Activated gamma-delta T cell treated with Interleukin-2 at 50 U/mL for 16 hours (primary cell): ENCODE measurements around the gene GPX7.

ENCODE experiments used
- DNase-seq: peaks from one replicate; pipeline ENCODE4 v3.0.0-alpha.2; 2020

Gene GPX7

DNA sequence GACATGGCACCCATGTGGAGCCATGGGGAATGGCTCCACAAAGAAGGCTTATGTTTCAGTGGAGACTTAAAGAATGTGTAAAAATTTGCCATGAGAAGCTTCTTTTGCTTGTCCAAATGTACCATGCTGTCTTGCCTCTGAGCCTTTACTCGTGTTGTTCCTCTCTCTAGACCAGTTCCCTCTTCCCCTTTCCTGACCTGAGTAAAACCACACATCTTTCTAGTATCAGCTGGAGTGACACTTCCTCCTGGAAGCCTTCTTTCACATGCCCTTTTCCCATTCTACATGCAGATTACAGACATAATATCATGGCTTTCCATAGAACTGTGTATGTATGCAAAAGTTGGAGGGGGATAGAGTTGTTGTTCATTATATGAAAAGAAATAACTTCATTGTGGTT is 13.6 kb upstream of the GPX7 start:
- DNase-seq = no peak

DNA sequence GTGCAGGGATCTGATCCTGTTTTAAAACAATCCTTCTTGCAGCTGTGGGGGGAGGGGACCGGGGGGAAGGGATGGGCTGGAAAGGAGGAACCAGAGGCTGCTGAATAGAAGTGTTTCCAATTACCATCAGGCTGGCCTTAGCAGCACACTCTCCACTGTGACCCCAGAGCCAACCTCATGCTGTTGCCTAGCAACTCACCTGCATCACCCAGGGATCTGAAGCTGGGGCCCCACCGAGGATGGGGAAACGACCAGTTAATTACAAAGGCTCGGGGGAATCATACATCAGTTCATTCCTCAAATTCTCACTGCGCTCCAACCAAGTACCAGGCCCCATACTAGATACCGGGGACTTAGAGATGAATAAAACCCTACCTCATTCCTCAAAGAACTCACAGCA is 11.9 kb upstream of the GPX7 start:
- DNase-seq = no peak

DNA sequence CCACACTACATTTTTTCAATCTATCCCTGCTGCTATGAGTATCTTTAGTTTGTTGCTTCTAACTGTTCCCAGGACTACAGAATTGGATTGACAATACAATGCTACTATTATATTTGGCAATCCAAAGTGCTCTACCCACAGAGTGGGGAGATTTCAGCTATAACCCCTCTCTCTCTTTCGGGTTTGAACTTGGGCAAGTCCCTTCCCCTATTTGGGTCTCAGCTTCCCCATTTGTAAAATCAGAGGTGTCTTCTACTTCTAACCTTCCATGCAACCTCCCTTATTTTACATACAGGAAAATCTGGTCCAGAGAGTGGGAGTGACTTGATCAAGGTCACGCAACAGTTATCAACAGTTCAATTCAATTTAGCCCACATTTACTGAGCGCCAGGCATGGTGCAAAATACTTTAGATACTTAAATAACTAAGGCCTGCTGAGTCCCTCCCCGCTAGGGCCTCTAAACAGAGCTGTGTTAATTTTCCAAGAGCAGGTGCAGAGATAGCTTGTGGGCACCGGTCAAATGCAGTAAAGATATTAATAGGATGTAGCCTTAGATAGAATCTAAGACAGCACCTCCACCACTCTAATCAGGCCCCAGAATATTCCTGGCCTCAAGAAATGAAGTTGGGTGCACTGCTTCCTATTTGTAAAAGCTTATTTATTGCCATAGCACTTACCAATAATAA is 9.4 kb upstream of the GPX7 start:
- DNase-seq = no peak

DNA sequence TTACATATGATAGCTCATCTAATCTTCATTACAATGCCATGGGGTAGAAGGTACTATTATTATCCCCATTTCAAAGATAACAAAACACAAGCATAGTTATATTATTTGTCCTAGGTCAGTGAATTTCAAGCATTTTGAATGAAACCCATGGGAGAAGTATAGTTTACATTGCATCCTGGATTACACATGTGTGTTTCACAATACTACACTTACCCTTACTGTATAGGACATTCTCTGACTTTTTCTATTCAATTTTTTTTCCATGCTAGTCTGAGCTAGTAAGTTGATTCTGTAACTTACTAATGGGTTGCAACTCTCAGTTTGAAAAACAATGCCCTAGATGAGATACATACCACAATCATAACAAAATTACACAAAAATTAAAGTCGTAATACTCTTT is 8.7 kb upstream of the GPX7 start:
- no peak for DNase-seq

DNA sequence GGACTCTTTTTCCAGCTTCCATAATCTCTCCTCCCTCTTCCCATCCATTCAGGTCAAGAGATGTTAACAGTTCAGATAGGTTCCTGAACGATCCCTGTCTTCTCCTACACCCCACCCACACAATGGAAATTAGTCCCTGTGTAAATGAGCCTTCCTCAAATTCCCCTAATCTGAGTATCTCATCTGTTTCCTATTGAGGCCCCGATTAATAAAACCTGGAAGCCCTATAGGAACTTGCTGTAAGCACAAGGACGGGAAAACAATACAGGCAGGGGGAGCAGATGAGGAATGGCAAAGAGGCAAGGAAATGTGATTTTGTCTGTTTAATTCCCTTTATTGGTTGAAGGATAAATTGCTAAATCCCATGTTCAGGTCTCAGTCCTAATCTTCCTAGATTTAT is 7.1 kb upstream of the GPX7 start:
- no peak for DNase-seq

DNA sequence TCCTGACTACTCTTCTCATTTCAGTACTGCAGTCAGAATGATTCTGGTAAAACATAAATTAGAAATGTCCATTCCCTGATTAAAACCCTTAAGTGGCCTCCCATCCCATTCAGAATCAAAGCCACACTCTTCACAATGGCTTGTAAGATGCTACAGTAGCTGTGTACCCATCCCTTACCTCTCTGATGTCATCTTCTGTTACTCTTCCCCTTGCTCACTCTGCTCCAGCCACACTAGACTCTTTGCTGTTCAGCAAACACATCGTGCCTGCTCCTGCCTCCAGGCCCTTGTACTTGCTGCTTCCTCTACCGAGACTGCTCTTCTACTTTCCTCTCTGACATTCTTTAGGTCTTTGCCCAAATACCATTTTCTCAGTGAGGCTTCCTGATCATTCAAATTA is 4.3 kb upstream of the GPX7 start:
- no peak for DNase-seq

DNA sequence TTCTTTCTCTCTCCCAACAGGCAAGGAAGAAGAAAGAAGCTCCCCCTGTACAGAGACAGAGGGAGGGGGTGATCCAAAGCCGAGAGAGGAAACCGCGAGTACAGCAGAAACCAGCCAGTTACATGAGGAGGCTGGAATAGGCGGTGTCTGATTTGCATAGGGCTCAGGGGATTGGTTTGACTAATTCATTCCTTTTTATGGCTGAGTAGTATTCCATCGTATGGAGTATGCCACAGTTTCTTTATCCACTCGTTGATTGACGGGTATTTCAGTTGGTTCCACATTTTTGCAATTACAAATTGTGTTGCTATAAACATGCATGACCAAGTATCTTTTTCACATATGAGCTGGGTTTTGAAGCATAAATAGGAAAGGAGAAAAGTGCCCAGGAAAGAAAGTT is 3.4 kb upstream of the GPX7 start:
- DNase-seq = no peak

DNA sequence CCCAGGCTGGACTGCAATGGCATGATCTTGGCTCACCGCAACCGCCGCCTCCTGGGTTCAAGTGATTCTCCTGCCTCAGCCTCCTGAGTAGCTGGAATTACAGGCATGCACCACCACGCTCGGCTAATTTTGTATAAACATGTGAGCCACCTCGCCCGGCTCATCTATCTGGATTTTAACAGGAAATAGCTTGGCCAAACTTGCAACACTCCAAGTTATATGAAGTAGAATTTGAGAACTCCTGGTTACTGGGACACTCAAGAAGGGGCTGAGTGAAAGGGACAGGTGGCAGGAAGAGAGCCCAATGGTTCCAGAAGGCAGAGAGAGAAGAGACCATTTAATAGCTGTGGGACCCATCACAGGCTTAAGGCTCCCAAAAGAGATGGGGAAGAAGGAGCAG is 2.9 kb upstream of the GPX7 start:
- no peak for DNase-seq

DNA sequence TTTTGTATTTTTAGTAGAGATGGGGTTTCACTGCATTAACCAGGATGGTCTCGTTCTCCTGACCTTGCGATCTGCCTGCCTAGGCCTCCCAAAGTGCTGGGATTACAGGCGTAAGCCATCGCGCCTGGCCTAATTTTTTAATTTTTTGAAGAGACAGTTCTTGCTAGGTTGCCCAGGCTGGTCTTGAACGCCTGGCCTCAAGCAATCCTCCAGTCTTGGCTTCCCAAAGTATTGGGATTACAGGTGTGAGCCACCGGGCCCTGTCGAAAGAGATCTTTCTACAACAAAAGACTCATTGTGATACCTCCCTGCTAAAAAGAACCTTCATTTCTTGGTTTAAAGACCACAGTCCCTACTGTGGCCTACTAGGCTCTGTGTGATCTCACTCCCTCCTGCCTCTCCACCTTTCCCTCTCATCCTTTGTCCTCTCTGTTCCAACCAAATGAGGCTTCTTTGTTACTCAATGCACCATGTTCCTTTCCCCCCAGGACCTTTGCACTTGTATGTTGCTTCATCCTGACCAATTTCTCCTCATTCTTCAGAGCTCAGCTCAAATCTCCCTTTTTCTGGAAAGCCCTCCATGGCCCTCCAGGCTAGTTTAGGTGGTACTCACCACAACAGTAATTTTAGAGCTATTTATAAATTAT is 1.5 kb upstream of the GPX7 start:
- DNase-seq = no peak

DNA sequence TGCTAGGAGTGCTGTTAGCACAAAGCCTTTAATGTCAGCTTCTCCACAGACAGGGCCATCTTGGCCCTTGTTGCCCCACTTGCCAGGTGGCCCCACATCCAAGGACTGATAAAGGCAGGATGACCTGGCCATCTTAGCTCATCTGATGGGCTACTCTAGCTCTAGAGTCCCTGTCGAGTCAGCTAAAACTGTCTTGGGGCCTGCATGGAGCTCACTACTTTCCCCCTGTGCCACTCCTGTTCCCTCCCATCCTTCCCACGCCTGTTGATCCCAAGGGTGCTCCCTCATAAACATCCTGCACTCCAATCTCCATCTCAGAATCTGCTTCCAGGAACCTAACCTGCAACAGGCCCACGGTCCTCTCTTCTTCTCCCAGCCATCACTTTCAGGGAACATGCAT is 652 bp upstream of the GPX7 start:
- DNase-seq = no peak

DNA sequence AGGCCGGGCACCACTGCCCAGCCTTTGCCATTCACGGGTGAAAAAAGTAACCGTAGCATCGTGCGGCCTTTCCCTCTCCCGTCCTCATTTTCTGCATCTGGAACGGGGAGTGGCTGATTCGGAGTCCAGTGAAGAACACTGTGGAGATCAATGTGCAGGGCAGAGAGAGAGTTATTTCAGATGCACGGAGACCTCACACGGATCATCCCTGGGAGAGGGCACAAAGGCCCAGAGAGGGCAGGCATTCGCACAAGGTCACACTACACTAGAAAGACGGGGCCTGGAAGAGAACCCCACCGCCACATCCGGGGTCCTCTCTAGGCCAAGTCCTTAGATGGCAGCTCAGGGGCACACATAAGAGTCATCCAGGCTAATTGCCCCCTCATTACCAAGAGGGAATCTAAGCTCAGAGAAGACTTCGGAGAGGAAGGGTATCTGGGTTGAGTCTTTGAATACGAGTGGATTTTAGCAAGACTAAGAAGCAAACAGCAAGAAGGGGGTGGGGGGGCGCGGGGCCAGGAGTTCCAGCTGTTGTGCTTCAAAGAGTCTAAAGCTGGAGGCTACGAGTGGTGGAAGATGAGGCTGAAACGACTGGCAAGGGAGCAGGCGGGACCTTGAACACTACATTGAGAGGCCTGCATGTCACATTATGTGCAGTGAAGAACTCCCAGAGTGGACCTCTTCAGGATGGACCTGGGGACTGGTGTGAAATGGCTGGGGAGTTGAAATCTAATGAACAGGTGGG is 857 bp downstream of the GPX7 start:
- peak; percentile 21 for DNase-seq

DNA sequence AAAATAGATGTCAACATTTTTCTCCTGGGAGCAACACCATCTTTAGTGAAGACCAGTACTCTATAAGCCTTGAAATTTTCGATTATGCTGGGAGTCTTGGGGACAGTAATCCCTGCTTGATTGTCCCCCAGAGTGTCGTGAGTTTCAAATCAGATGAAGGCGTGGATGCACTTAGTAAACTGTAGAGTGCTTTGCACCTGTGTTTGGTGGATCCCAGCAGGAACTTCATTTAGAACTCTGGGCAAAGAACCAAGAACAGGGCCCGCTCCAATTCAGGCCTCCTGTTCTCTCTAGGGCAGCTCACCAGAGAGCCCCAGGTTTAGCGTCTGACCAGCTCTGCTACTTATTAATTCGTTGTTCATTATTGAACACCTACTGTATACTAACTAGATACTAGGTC is 1.5 kb downstream of the GPX7 start:
- DNase-seq = no peak

DNA sequence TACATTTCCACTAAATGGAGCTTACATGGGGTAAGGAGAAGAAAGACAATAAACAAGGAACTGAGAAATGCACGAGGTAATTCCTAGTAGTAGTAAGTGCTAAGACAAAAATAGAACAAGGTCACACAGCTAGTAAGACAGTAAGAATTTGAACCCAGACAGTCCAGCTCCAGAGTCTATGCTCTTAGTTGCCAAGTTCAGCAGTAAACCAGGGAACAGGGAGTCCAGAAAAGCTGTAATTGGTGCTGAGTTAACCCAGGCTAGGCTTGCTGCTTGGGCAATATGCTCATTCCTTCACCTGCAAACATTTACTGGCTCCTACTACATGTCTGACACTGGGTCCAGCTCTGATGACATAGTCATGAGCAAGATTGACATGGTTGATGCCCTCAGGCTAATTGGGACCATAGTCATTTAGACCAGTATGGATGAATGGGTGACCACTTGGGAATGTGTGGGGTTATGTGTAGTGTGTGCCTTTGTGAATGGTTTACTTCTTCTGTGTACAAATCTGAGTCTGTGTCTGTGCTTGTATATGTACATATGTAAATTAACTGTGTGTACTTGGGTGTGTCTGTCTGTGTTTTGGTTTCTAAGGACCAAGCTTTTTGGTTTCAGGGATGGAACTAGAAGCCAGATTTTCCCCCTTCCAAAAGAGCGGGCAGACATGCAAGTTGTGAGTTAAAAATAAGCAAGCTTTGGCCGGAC is 2.0 kb downstream of the GPX7 start:
- no peak for DNase-seq

DNA sequence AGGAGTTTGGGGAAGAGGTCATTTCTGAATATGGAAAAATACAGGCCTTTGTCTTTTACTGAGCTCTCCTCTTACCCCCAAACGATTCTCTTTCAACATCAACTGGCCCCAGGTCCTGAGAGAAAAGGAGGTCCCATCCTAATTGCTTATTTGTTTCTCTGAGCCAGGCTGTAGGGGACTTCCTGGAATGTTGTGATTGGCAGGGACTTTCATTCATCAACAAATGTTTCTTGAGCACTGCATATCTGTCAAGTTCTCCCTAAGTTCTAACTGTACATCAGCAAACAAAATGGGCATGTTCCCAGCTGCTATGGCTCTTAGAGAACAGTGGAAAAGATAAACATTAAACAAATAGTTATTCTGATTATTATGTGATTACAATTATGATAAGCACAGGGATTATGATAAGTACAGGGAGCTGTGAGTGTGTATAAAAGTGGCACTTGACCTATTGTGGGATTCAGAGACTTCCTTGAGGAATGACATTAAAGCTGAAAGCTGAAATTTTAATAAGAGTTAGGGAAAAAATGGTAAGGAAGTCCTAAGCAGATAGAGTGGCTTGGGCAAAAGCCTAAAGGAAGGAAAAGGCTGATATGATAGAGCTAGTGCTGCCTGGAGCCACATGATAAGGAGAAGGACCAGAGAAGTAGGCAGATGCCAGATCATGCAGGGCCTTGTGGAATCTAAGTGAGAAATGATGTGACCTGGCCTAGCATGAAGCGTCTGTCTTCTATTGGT is 11.6 kb downstream of the GPX7 start:
- DNase-seq = no peak

DNA sequence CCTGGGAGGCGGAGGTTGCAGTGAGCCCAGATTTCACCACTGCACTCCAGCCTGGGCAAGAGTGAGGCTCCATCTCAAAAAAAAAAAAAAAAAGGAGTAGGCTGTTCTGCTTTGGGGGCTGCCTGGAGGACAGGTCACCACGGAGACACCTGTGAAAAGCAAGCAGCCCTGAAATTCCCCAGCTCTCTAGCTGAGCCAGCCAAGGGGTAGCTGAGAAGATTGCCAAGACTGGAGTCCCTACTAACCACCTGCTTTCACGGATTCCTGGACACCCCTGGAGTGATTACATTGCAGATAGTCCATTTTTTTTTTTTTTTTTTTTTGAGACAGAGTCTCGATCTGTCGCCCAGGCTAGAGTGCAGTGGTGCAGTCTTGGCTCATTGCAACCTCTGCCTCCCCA is 12.5 kb downstream of the GPX7 start:
- DNase-seq = no peak

DNA sequence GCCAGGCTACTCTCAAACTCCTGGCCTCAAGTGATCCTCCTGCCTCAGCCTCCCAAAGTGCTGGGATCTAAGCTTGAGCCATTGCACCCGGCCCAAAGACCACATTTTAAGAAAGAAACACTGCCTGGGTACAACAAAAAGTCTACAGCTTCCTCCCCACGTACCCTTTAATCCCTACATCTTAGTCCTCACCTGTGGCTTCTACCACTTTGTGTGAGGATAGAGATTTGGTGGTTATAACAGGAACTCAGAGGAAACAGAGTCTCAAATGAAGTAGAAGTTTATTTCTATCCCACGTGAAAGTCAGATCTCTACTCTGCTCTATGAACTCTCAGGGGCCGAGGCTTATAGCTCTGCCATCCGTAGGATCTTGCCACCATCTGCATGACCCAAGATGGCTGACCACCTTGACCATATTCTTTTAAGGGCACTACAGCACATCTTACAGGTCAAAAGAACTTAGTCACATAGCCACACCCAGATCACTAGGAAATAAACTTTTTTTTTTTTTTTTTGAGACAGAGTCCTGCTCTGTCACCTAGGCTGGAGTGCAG is 13.4 kb downstream of the GPX7 start:
- no peak for DNase-seq

DNA sequence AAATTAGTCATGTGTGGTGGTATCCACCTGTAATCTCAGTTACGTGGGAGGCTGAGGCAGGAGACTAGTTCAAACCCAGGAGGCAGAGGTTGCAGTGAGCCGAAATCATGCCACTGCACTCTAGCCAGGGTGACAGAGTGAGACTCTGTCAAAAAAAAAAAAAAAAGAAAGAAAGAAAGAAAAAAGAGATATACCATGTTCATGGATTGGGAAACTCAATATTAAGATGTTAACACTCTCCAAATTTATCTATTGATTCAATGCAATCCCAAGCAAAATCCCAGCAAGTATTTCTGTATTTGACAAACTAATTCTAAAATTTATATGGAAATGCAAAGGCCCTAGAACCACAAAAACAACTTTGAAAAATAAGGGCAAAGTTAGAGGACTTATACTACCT is 19.8 kb downstream of the GPX7 start:
- no peak for DNase-seq

DNA sequence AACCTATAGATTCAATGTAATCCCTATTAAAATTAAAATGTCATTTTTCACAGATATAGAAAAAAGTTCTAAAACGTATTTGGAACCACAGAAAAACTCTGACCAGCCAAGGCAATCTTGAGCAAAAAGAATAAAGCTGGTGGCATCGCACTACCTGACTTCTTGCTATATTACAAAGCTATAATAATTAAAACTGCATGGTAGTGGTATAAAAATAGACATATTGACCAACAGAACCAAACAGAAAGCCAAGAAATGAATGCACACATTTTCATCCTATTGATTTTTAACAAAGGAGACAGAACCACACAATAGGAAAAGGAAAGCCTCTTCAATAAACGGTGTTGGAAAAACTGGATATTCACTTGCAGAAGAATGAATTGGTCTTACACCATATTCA is 21.6 kb downstream of the GPX7 start:
- DNase-seq = no peak

DNA sequence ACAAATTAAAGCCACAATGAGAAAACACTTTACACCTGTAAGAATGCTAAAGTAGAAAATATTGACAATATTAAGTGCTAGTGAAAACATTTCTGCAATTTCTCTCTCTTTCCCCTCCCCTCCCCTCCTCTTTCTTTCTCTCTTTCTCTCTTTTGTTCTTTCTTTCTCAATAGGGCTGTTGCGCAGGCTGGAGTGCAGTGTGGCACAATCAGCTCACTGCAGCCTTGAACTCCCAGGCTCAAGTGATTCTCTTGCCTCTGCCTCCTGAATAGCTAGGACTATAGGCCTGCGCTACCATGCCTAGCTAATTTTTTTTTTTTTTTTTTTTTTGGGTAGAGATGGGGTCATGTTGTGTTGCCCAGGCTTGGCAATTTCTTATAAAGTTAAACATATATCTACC is 24.9 kb downstream of the GPX7 start:
- no peak for DNase-seq

DNA sequence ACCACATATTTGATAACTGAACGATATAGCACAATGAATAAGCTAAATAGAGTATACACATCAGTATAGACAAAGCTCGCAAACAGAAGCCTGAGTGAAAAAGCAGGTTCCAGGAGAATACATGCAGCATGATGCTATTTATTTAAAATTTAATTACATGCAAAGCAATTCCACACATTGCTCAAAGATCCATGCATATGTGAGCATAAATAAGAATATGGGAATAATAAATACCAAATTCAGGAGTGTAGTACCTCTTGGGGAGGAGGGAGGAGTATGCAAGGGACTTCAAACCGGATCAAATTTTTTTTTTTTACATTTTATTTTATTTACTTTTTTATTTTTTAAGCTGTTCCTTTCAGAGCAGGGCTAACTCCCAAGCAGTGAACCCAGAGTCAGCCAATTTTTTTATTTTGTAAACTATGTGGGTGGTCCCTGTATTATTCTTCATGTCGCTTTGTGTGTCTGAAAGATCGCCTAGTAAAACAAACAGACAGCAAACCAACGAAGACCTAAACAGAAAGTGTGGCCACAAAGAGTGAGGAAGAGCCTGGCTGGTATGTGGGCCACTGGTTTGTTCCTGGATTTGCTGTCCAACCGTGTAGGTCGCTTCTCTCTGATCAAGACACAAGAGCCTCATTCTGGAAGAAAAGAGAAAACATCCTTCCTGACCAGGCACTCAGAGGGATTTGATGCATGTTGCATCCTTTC is 26.6 kb downstream of the GPX7 start:
- no peak for DNase-seq

DNA sequence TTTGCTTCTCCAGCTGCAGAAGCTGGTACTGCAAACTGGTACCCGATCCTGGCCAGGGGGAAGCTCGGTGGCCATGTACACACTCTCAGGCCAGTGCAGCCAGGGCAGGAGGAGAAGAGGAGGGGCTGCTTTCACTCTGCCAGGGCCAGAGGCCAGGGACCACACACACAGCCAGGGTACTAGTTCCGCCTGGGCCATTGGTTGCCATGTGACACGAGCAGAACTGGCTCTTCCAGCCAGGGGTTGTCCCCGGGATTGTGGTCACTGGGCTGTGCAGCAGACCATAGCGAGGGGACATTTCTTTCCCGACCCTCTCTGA is 27.1 kb downstream of the GPX7 start:
- DNase-seq = no peak

DNA sequence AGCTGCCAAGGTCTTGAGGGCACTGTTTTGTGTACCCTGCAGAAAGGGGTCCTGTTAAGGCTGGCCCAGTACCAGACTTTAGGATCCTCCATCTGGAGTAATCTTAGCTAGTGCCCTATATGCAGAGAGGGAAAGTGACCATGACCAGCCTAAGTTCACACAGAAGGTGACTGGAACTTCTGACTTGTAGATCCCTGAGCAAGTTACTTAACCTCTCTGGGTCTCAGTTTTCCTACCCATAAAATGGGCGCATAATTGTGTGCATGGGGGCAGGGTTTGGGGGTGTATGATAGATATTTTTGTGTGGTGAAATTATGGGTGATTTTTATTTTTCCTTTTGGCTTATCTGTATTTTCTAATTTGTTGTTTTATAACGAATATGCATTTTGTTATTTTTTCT is 27.5 kb downstream of the GPX7 start:
- no peak for DNase-seq
